ENCODE data around the gene NME5. TPM values are rescaled to one million over a fixed set of nuclear protein-coding genes. Genes with fewer than 3 reads are reported as not detected.

Gene NME5
- total RNA-seq, 1 experiment from 2014 or later: 2.0 TPM

Small RNA genes within 50 kb of the gene (small RNA-seq; reads per million reads assigned to genes)
- gene RNU6-1148P (not detected), gene RNU6-460P (not detected), gene RNU6-888P (not detected)

Other genes starting within 250 kb of the NME5 start
- not detected in 2 replicates for gene PKD2L2, start 250.0 kb downstream of the NME5 start, total RNA-seq (2014; rRNA removed; shearing (Covaris generic); ENCODE audit: low replicate concordance)
- gene FAM13B, start 106.3 kb downstream of the NME5 start, total RNA-seq (2014; rRNA removed; shearing (Covaris generic); ENCODE audit: low replicate concordance): 16.9 and 23.2 TPM in 2 replicates
- gene WNT8A, start 55.4 kb downstream of the NME5 start, total RNA-seq (2014; rRNA removed; shearing (Covaris generic); ENCODE audit: low replicate concordance): not detected in 2 replicates
- gene BRD8, start 39.2 kb upstream of the NME5 start, total RNA-seq (2014; rRNA removed; shearing (Covaris generic); ENCODE audit: low replicate concordance): 44.9 and 51.9 TPM in 2 replicates
- 16.9 and 26.5 TPM in 2 replicates for gene KIF20A, start 39.7 kb upstream of the NME5 start, total RNA-seq (2014; rRNA removed; shearing (Covaris generic); ENCODE audit: low replicate concordance)
- gene CDC23, start 73.9 kb upstream of the NME5 start, total RNA-seq (2014; rRNA removed; shearing (Covaris generic); ENCODE audit: low replicate concordance): 16.6 and 24.0 TPM in 2 replicates
- 0.37 TPM in 1 of 2 replicates, not detected in the other for gene GFRA3, start 135.2 kb upstream of the NME5 start, total RNA-seq (2014; rRNA removed; shearing (Covaris generic); ENCODE audit: low replicate concordance)
- gene CDC25C, start 192.4 kb upstream of the NME5 start, total RNA-seq (2014; rRNA removed; shearing (Covaris generic); ENCODE audit: low replicate concordance): 6.1 and 11.1 TPM in 2 replicates
- gene FAM53C, start 198.8 kb upstream of the NME5 start, total RNA-seq (2014; rRNA removed; shearing (Covaris generic); ENCODE audit: low replicate concordance): 48.2 and 62.8 TPM in 2 replicates
- gene KDM3B, start 213.3 kb upstream of the NME5 start, total RNA-seq (2014; rRNA removed; shearing (Covaris generic); ENCODE audit: low replicate concordance): 44.9 and 56.3 TPM in 2 replicates

Measured in Karpas-422 (cell line).